ENCODE results near the gene PFAS.

PFAS gene

GRCh38 chr17:8277317-8277716, 28.2 kb downstream of the PFAS start:
- DNase-seq (ENCODE audit: low read depth): no peak
- TF ChIP-seq, protein P1, sequence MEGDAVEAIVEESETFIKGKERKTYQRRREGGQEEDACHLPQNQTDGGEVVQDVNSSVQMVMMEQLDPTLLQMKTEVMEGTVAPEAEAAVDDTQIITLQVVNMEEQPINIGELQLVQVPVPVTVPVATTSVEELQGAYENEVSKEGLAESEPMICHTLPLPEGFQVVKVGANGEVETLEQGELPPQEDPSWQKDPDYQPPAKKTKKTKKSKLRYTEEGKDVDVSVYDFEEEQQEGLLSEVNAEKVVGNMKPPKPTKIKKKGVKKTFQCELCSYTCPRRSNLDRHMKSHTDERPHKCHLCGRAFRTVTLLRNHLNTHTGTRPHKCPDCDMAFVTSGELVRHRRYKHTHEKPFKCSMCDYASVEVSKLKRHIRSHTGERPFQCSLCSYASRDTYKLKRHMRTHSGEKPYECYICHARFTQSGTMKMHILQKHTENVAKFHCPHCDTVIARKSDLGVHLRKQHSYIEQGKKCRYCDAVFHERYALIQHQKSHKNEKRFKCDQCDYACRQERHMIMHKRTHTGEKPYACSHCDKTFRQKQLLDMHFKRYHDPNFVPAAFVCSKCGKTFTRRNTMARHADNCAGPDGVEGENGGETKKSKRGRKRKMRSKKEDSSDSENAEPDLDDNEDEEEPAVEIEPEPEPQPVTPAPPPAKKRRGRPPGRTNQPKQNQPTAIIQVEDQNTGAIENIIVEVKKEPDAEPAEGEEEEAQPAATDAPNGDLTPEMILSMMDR (IDR thresholded peaks at IDR 0.05; ENCODE audit: control insufficient read depth, insufficient read depth, low read depth, low read length, missing control alignments): no peak
- no peak overlapping the region for H3K4me3 ChIP-seq (ENCODE audit: control insufficient read depth, low read depth, low read length)

DNA sequence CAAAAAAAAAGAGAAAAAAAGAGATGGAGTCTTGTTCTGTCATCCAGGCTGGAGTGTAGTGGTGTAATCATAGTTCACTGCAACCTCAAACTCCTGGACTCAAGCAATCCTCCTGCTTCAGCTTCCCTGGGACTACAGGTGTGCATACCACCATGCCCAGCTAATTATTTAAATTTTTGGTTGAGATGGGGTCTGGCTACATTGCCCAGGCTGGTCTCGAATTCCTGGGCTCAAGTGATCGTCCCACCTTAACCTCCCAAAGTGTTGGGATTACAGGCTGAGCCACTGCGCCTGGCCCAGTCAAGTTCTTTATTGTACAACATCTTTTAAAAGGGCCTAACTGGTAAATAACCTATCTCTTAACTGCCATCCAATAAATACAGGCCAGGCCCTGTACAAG, 33.3 kb downstream of the PFAS start:
- TF ChIP-seq, protein P1 (IDR thresholded peaks at IDR 0.05; ENCODE audit: control insufficient read depth, insufficient read depth, low read depth, low read length, missing control alignments): no peak
- DNase-seq (ENCODE audit: low read depth): no peak
- no peak overlapping the region for H3K4me3 ChIP-seq (ENCODE audit: control insufficient read depth, low read depth, low read length)

DNA sequence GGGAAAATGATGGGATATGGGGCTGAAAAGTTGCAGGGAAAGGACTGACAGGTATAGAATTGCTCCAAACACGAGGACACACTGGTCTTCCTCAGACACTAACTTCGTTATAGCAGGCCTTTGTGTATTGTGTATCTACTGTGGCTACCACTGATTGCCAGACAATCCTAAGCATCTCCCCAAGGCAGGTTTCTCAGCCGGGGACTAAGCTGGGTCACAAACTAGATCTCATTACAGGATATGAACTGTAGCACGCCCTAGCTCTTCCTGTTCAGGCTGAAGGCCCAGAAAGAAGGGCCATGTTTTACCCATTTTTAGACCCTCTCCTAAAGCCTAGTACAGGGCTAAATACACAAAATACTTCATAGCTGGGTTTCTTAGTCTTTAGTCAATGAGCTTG, 34.3 kb downstream of the PFAS start:
- DNase-seq (ENCODE audit: low read depth): no peak
- TF ChIP-seq, protein P1 (IDR thresholded peaks at IDR 0.05; ENCODE audit: control insufficient read depth, insufficient read depth, low read depth, low read length, missing control alignments): no peak
- H3K4me3 ChIP-seq (ENCODE audit: control insufficient read depth, low read depth, low read length): no peak overlapping the region

DNA sequence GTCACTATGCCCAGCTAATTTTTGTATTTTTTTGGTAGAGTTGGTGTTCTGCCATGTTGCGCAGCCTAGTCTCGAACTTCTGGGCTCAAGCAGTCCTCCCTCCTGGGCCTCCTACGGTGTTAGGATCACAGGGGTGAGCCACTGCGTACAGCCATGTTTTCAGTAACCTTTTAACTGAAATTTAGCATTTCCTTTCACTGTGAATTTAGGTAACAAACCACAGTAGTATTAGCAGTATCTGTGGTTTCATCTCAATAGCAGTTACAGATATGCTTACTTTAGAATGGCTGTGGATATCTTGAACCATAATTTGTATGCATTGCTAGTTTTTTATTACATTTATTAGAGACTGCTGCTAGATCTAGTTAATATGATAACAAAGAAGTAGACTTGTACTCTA, 35.0 kb downstream of the PFAS start:
- no peak overlapping the region for H3K4me3 ChIP-seq (ENCODE audit: control insufficient read depth, low read depth, low read length)
- no peak for DNase-seq (ENCODE audit: low read depth)
- TF ChIP-seq, protein P1 (IDR thresholded peaks at IDR 0.05; ENCODE audit: control insufficient read depth, insufficient read depth, low read depth, low read length, missing control alignments): no peak

- TF ChIP-seq, protein P1 (IDR thresholded peaks at IDR 0.05; ENCODE audit: control insufficient read depth, insufficient read depth, low read depth, low read length, missing control alignments): no peak
- H3K4me3 ChIP-seq (ENCODE audit: control insufficient read depth, low read depth, low read length): no peak overlapping the region
Measured at GRCh38 chr17:8285270-8286181, 36.4 kb downstream of the PFAS start.

GRCh38 chr17:8287651-8288335, 38.7 kb downstream of the PFAS start:
- TF ChIP-seq, protein P1 (IDR thresholded peaks at IDR 0.05; ENCODE audit: control insufficient read depth, insufficient read depth, low read depth, low read length, missing control alignments): no peak
- DNase-seq (ENCODE audit: low read depth): no peak
- peak overlapping the region; percentile 94 for H3K4me3 ChIP-seq (ENCODE audit: control insufficient read depth, low read depth, low read length)

More at GRCh38 chr17:8285270-8286181, 36.4 kb downstream of the PFAS start:
- no peak for DNase-seq (ENCODE audit: low read depth)

All from AG09309 (cell line).